GM12801 (cell line): Measurements from ENCODE around the gene BDH1.

Experiments
- CTCF ChIP-seq: IDR thresholded peaks from one replicate; pipeline ENCODE4 v1.5.1; 2011; ENCODE audit warnings: control low read depth; ENCODE audit not compliant: insufficient read length; ENCODE audit errors: extremely low read depth

BDH1 gene

GRCh38 chr3:197573048-197573767 lies 17.4 kb upstream of the BDH1 start:
- TF ChIP-seq CTCF: no peak

DNA sequence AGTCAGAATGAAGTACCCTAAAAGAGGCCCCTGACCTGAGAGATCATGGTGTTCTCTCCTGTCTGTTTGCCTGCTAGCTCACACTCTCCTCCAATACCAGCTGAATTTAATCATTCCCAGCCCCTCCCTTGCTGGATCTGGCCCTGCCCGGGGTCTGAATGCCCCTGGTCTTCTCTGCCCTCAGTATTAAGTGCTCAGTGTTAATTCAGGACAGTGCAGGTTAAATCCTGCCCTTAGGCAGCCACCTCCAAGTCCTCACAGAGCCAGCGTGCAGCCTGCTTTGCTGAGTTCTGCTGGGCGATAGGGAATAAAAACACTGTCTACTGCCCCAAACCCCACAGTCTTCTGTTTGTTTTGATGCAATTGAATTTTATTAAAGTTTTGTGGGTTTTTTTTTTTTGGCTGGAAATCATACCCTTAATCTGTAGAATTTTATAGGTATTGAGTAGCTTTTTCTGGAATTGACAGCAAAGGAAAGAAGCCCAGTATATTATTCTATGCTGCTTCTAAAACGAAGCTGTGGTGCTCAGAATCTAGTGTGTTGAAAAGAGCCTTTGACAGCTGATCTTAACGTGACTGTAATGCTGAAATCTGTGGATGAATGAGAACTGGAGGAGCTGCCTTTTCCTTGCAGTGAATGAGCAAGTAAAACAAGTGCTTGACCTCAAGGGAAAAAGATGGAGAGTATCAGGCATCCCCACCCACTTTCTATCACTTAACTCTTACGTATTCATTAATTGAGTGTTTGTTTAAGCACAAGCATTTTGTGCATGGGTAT lies 12.3 kb upstream of the BDH1 start:
- TF ChIP-seq CTCF: no peak

DNA sequence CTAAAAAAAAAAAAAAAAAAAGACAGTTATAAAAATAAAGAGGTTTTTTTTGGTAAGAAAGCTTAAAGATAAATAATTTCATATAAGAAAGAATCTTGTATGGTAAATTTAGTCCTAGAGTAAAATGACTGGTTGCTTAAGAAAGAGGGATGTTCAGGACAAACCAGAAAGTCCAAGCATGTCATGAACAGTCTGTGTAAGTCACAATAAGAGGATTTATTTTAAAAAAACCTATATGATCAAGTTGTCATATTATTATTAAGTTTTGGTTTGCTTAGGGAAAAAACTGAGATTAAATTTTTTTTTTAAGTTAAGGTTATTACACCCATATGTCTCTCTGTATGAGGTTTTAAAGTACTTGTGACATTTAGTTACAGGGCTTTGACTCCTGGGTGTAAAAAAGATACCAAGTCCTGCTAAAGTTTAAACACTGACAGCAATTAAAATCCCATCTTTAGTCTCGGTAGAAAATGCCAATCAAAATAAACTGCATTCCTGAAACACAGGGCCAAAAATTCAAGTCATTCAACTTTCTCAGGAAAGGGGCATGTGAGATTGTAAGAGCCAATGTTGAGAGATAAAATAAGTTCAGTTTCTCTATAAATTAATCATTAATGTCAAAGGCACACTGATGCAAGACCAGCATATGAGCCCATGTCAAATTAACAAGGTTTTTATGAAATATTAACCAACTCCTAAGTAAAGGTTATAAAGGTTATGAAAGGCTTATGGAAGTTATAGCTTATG lies 8.5 kb upstream of the BDH1 start:
- no peak for TF ChIP-seq CTCF

- TF ChIP-seq CTCF: no peak
Observed at GRCh38 chr3:197562398-197563251, 6.9 kb upstream of the BDH1 start.

DNA sequence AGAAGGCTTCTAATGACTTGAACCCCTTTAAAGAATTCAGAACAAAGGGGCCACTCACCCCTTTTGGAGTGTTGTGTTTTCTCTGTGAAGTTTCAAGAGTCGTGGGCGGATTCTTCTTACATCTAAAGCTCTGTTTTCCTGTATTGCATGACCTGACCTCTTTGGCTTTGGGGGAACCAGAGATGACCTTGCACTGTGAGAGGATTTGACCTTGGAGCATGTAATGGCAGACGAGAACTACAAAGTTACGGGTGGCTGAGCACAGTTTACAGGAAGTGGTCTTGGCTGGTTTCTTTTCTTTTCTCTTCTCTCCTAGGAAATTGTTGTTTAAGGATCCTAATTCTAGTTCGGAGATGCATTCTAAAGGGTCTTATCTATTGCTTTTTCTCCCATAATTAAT lies 6.2 kb upstream of the BDH1 start:
- no peak for TF ChIP-seq CTCF

- no peak for TF ChIP-seq CTCF
Observed at GRCh38 chr3:197559651-197560050, 3.9 kb upstream of the BDH1 start.
